A673 (cell line): Measurements from ENCODE around the gene ARHGAP15. TPM values are rescaled to one million over a fixed set of nuclear protein-coding genes. Genes with fewer than 3 reads are reported as not detected.

Source experiments
- BruUV-seq: library from RNA; stranded (reverse); fragments of 400-500 nt; replicated peaks from 2 replicates; lab custom pipeline; 2021; lab: Mats Ljungman, UMichigan
- CTCF ChIA-PET: fragments of 300-600 bp; sonication (Branson Sonifier 250); formaldehyde crosslinking; loops from one replicate; lab custom pipeline; 2022; ENCODE audit warnings: antibody characterized with exemption; lab: Charles Lee
- POLR2A ChIA-PET: fragments of 300-600 bp; sonication (Branson Sonifier 250); formaldehyde crosslinking; loops from one replicate; lab custom pipeline; 2022; ENCODE audit warnings: antibody characterized with exemption; ENCODE audit not compliant: low non-redundant PET; lab: Charles Lee
- DNase-seq: peaks from one replicate; pipeline ENCODE4 v3.0.0-alpha.2; 2015; ENCODE audit warnings: low spot score
- H3K27ac ChIP-seq: fragments of 200-600 bp; sonication (generic); 2 replicates; pipeline ENCODE4 v1.5.1; 2016; ENCODE audit warnings: mixed run types, low read depth, mild to moderate bottlenecking, mixed read lengths, antibody characterized with exemption, low read length; ENCODE audit not compliant: poor library complexity, severe bottlenecking
- H3K27me3 ChIP-seq: fragments of 200-600 bp; sonication (generic); replicated peaks from 2 replicates; pipeline ENCODE4 v1.6.1; 2017; ENCODE audit warnings: mixed run types, low read depth, mild to moderate bottlenecking, mixed read lengths, antibody characterized with exemption, low read length; ENCODE audit not compliant: insufficient read depth, poor library complexity
- H3K36me3 ChIP-seq: fragments of 200-600 bp; sonication (generic); 2 replicates; pipeline ENCODE4 v1.6.1; 2016; ENCODE audit warnings: mixed run types, mild to moderate bottlenecking, mixed read lengths, antibody characterized with exemption, low read length; ENCODE audit not compliant: insufficient read depth, poor library complexity, severe bottlenecking
- H3K4me1 ChIP-seq: fragments of 200-600 bp; sonication (generic); 2 replicates; pipeline ENCODE4 v1.6.1; 2017; ENCODE audit warnings: mixed run types, mild to moderate bottlenecking, mixed read lengths, antibody characterized with exemption, low read length; ENCODE audit not compliant: insufficient read depth, poor library complexity, severe bottlenecking
- H3K4me3 ChIP-seq: fragments of 200-600 bp; sonication (generic); 2 replicates; pipeline ENCODE4 v1.5.1; 2016; ENCODE audit warnings: low read depth, mixed run types, mild to moderate bottlenecking, mixed read lengths, low read length; ENCODE audit not compliant: poor library complexity, severe bottlenecking
- H3K9me3 ChIP-seq: fragments of 200-600 bp; sonication (generic); 2 replicates; pipeline ENCODE4 v1.6.1; 2016; ENCODE audit warnings: mixed run types, low read depth, mild to moderate bottlenecking, mixed read lengths, antibody characterized with exemption, low read length; ENCODE audit not compliant: poor library complexity, severe bottlenecking
- EZH2 ChIP-seq: fragments of 200-600 bp; sonication (generic); IDR thresholded peaks from 2 replicates; pipeline ENCODE4 v1.6.1; 2017; ENCODE audit warnings: borderline replicate concordance, low read depth, mild to moderate bottlenecking, mixed read lengths, antibody characterized with exemption, low read length; ENCODE audit not compliant: poor library complexity, severe bottlenecking
- intact Hi-C: fragments of 100-400 bp; cut with micrococcal nuclease; formaldehyde crosslinking; loops from one replicate; pipeline ENCODE4 v1.10.0; 2022; ENCODE audit not compliant: unreplicated experiment
- total RNA-seq: library from RNA; stranded (reverse); gene quantifications from 2 replicates; pipeline ENCODE4 v1.2.3, GENCODE V29; 2021
- TF ChIP-seq, protein P1 (sequence below): fragments of 300-800, 200-600 bp; sonication (generic); conservative IDR thresholded peaks from 2 replicates; pipeline ENCODE4 v1.5.1; 2017; ENCODE audit warnings: low read depth, mild to moderate bottlenecking, antibody characterized with exemption, low read length, moderate library complexity, mixed read lengths

ARHGAP15 gene
- total RNA-seq, 1 experiment from 2014 or later: not detected

DNA sequence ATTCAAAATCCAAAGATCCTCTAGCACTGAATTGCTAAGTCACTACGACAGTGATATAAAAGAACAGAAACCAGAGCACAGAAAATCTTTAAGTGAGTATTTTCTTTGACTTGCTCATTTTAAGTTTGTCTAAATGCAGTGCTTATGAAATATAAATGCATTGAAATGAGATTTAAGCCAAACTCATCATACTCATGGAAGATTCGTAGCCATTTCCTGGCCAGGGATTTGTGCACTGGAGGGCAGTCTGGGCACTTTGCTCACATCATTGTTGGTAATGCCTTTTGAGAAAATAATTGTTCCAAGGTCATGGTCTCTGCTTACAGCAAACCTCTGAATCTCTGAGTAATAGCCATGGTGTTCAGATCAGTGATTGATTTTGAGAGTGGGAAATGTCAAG lies 307.7 kb downstream of the ARHGAP15 start:
- DNase-seq: no peak
- intact Hi-C loops: no loop called here
- TF ChIP-seq EZH2: no peak
- TF ChIP-seq, protein P1, sequence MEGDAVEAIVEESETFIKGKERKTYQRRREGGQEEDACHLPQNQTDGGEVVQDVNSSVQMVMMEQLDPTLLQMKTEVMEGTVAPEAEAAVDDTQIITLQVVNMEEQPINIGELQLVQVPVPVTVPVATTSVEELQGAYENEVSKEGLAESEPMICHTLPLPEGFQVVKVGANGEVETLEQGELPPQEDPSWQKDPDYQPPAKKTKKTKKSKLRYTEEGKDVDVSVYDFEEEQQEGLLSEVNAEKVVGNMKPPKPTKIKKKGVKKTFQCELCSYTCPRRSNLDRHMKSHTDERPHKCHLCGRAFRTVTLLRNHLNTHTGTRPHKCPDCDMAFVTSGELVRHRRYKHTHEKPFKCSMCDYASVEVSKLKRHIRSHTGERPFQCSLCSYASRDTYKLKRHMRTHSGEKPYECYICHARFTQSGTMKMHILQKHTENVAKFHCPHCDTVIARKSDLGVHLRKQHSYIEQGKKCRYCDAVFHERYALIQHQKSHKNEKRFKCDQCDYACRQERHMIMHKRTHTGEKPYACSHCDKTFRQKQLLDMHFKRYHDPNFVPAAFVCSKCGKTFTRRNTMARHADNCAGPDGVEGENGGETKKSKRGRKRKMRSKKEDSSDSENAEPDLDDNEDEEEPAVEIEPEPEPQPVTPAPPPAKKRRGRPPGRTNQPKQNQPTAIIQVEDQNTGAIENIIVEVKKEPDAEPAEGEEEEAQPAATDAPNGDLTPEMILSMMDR: no peak
- ChIA-PET CTCF (no interaction called here), POLR2A (no interaction called here)
- Histone ChIP-seq H3K4me3 (no peak overlapping the region), H3K36me3 (no peaks in the 10 kb centered on the region), H3K27ac (no peak overlapping the region), H3K4me1 (peaks cover 35% of the 10 kb centered on the region), H3K27me3 (no peaks in the 10 kb centered on the region), H3K9me3 (no peaks in the 10 kb centered on the region)
- BruUV-seq: no TSS peak

DNA sequence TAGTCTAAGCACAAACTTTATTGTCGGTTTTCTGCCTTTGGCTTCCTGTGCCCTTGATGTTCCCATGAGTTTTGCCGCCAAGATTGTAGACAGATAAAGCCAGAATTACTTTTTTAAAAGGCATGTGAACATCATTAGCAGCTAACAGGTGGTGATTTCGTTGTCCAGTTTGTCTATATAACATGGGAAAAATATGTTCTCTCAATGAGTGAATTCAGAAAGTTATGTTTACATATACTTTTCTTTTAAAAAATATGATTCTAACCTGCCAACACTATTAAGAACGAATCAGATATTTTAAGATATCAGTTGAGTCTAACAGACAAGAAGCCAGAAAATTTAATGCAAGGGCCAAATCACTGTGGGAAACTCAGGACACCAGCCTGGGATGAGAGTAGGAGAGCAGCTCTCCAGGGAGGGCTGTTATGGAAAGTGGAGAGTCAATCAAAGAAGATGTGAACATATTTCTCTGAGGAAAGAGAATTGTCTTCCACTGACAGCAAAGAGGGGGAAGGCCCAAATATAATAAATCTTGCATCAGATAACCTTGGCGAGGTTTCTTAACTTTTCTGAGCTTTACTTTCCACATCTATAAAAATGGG lies 311.3 kb downstream of the ARHGAP15 start:
- Histone ChIP-seq H3K27me3 (no peaks in the 10 kb centered on the region), H3K4me3 (no peak overlapping the region), H3K36me3 (no peaks in the 10 kb centered on the region), H3K27ac (no peak overlapping the region), H3K9me3 (no peaks in the 10 kb centered on the region), H3K4me1 (peaks cover 11% of the 10 kb centered on the region)
- CTCF ChIA-PET: no interaction called here
- no peak for DNase-seq
- no TSS peak for BruUV-seq
- no peak for TF ChIP-seq EZH2
- TF ChIP-seq, protein P1: no peak
- intact Hi-C loops: no loop called here
- POLR2A ChIA-PET: no interaction called here

DNA sequence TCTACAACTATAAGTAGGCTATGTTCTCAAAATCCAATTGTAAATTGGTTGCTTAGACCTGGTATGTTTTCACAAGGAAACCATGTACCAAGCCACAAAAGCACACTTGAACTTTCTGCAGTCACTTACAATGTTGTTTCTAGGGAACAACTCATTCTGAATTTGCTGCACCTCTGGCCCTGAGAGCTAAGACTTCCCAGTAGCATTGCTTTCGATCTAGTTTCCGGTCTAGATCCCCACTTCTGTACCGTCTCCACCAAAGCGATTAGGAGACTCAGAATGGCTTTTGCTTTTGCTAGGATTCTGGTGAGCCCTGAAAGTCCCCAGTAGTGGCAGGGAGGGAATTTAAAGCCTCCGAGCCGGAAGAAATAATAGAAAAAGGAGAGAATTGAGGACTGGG lies 313.0 kb downstream of the ARHGAP15 start:
- H3K36me3 ChIP-seq: no peaks in the 10 kb centered on the region
- BruUV-seq: no TSS peak
- H3K9me3 ChIP-seq: no peaks in the 10 kb centered on the region
- peaks cover 9% of the 10 kb centered on the region for H3K4me1 ChIP-seq
- no peak for TF ChIP-seq EZH2
- TF ChIP-seq, protein P1: no peak
- H3K27ac ChIP-seq: no peak overlapping the region
- intact Hi-C loops: no loop called here
- ChIA-PET POLR2A (interaction anchor here (0.6 kb wide), 1 partner anchor 491 kb away, joined by 5 read pairs; no protein-coding TSS in a partner anchor), CTCF (no interaction called here)
- H3K27me3 ChIP-seq: no peaks in the 10 kb centered on the region
- no peak for DNase-seq
- H3K4me3 ChIP-seq: no peak overlapping the region
